PC-9 (cell line): ENCODE results near the gene TRIM31. TPM values are rescaled to one million over a fixed set of nuclear protein-coding genes. Genes with fewer than 3 reads are reported as not detected.

ENCODE experiments used
- BruUV-seq: library from RNA; stranded (reverse); fragments of 400-500 nt; replicated peaks from 2 replicates; lab custom pipeline; 2021; lab: Mats Ljungman, UMichigan
- CTCF ChIA-PET: fragments of 300-600 bp; sonication (Branson Sonifier 250); formaldehyde crosslinking; loops from one replicate; lab custom pipeline; 2022; ENCODE audit warnings: antibody characterized with exemption; lab: Charles Lee
- POLR2A ChIA-PET: fragments of 300-600 bp; sonication (Branson Sonifier 250); formaldehyde crosslinking; loops from one replicate; lab custom pipeline; 2022; ENCODE audit warnings: antibody characterized with exemption; ENCODE audit not compliant: unreplicated experiment; lab: Charles Lee
- DNase-seq, 2 experiments: peaks; one replicate each; pipeline versions ENCODE4 v3.0.0 to v3.0.0-alpha.2; 2015 to 2022; ENCODE audit warnings: mixed read lengths in 1 of 2
- H2AFZ ChIP-seq: fragments of 200-600 bp; sonication (generic); 2 replicates; pipeline ENCODE4 v1.8.1; 2017; ENCODE audit warnings: antibody characterized with exemption
- H3F3A ChIP-seq: fragments of 200-600 bp; sonication (generic); 2 replicates; pipeline ENCODE4 v1.8.1; 2017; ENCODE audit warnings: antibody characterized with exemption, mild to moderate bottlenecking, low read depth; ENCODE audit not compliant: insufficient read depth
- H3K27ac ChIP-seq: fragments of 200-600 bp; sonication (generic); 2 replicates; pipeline ENCODE4 v1.6.1; 2016; ENCODE audit warnings: mixed run types
- H3K27me3 ChIP-seq: fragments of 200-600 bp; sonication (generic); 2 replicates; pipeline ENCODE4 v1.6.1; 2016; ENCODE audit warnings: low read depth, mixed run types; ENCODE audit not compliant: insufficient read depth
- H3K36me3 ChIP-seq: fragments of 200-600 bp; sonication (generic); 2 replicates; pipeline ENCODE4 v1.6.1; 2016; ENCODE audit warnings: low read depth, mixed run types
- H3K4me1 ChIP-seq: fragments of 200-600 bp; sonication (generic); replicated peaks from 2 replicates; pipeline ENCODE4 v1.6.1; 2016; ENCODE audit warnings: mixed run types; ENCODE audit not compliant: insufficient read depth
- H3K4me2 ChIP-seq: fragments of 200-600 bp; sonication (generic); 2 replicates; pipeline ENCODE4 v1.6.1; 2017; ENCODE audit warnings: mixed run types
- H3K4me3 ChIP-seq: fragments of 200-600 bp; sonication (generic); 2 replicates; pipeline ENCODE4 v1.6.1; 2016; ENCODE audit warnings: mixed run types
- H3K79me2 ChIP-seq: fragments of 200-600 bp; sonication (generic); 2 replicates; pipeline ENCODE4 v1.6.1; 2017; ENCODE audit warnings: low read depth, mixed run types
- H3K9me2 ChIP-seq: fragments of 200-600 bp; sonication (generic); 2 replicates; pipeline ENCODE4 v1.8.1; 2017; ENCODE audit warnings: mild to moderate bottlenecking; ENCODE audit not compliant: insufficient read depth
- H3K9me3 ChIP-seq: fragments of 200-600 bp; sonication (generic); 2 replicates; pipeline ENCODE4 v1.8.1; 2016; ENCODE audit warnings: low read depth; ENCODE audit not compliant: insufficient read depth
- H4K20me1 ChIP-seq: fragments of 200-600 bp; sonication (generic); 2 replicates; pipeline ENCODE4 v1.8.1; 2017; ENCODE audit not compliant: insufficient read depth
- EZH2 ChIP-seq: fragments of 200-600 bp; sonication (generic); IDR thresholded peaks from 2 replicates; pipeline ENCODE4 v1.8.0; 2017; ENCODE audit warnings: antibody characterized with exemption, low read depth
- intact Hi-C: fragments of 100-400 bp; cut with micrococcal nuclease; formaldehyde crosslinking; loops from one replicate; pipeline ENCODE4 v1.10.0; 2022; ENCODE audit not compliant: unreplicated experiment
- total RNA-seq: library from RNA; stranded (reverse); gene quantifications from 2 replicates; pipeline ENCODE4 v1.2.3, GENCODE V29; 2021
- TF ChIP-seq, protein P1 (sequence below): fragments of 200-600 bp; sonication (generic); conservative IDR thresholded peaks from 2 replicates; pipeline ENCODE4 v1.6.1; 2017; ENCODE audit warnings: mixed run types, antibody characterized with exemption, mild to moderate bottlenecking, moderate library complexity

Gene TRIM31
- total RNA-seq, 1 experiment from 2014 or later = not detected

GRCh38 chr6:30157581-30157980 lies 44.7 kb upstream of the TRIM31 start:
- H2AFZ ChIP-seq = no peak overlapping the region
- H3K79me2 ChIP-seq = no peaks in the 10 kb centered on the region
- POLR2A ChIA-PET = no interaction called here
- intact Hi-C loops = no loop called here
- no peaks in the 10 kb centered on the region for H3K36me3 ChIP-seq
- CTCF ChIA-PET = no interaction called here
- no peak for DNase-seq
- no peaks in the 10 kb centered on the region for H3K9me2 ChIP-seq
- peaks cover 16% of the 10 kb centered on the region; the same call in 1 of the 2 replicates for H3K4me1 ChIP-seq
- no peaks in the 10 kb centered on the region for H4K20me1 ChIP-seq
- no TSS peak for BruUV-seq
- no peaks in the 10 kb centered on the region for H3K27me3 ChIP-seq
- H3K4me3 ChIP-seq = no peak overlapping the region
- H3K9me3 ChIP-seq = no peaks in the 10 kb centered on the region
- no peak for TF ChIP-seq EZH2
- TF ChIP-seq, protein P1, sequence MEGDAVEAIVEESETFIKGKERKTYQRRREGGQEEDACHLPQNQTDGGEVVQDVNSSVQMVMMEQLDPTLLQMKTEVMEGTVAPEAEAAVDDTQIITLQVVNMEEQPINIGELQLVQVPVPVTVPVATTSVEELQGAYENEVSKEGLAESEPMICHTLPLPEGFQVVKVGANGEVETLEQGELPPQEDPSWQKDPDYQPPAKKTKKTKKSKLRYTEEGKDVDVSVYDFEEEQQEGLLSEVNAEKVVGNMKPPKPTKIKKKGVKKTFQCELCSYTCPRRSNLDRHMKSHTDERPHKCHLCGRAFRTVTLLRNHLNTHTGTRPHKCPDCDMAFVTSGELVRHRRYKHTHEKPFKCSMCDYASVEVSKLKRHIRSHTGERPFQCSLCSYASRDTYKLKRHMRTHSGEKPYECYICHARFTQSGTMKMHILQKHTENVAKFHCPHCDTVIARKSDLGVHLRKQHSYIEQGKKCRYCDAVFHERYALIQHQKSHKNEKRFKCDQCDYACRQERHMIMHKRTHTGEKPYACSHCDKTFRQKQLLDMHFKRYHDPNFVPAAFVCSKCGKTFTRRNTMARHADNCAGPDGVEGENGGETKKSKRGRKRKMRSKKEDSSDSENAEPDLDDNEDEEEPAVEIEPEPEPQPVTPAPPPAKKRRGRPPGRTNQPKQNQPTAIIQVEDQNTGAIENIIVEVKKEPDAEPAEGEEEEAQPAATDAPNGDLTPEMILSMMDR = no peak
- no peak overlapping the region for H3K4me2 ChIP-seq
- H3F3A ChIP-seq = no peaks in the 10 kb centered on the region
- H3K27ac ChIP-seq = no peak overlapping the region

GRCh38 chr6:30156774-30157173 lies 43.9 kb upstream of the TRIM31 start:
- CTCF ChIA-PET = no interaction called here

GRCh38 chr6:30156262-30156599 lies 43.3 kb upstream of the TRIM31 start:
- H3K27me3 ChIP-seq = no peaks in the 10 kb centered on the region
- no peaks in the 10 kb centered on the region for H4K20me1 ChIP-seq
- no peaks in the 10 kb centered on the region for H3K9me3 ChIP-seq
- H3F3A ChIP-seq = no peaks in the 10 kb centered on the region
- H3K79me2 ChIP-seq = no peaks in the 10 kb centered on the region
- H3K36me3 ChIP-seq = no peaks in the 10 kb centered on the region
- BruUV-seq = no TSS peak
- no peak overlapping the region for H2AFZ ChIP-seq
- H3K4me3 ChIP-seq = no peak overlapping the region
- H3K4me2 ChIP-seq = no peak overlapping the region
- no peaks in the 10 kb centered on the region for H3K9me2 ChIP-seq
- TF ChIP-seq, protein P1 = no peak
- no peak for TF ChIP-seq EZH2
- peak in 1 of 2 experiments; percentile 5 for DNase-seq
- CTCF ChIA-PET = no interaction called here
- intact Hi-C loops = no loop called here
- no peak overlapping the region for H3K27ac ChIP-seq
- POLR2A ChIA-PET = no interaction called here
- H3K4me1 ChIP-seq = peaks cover 16% of the 10 kb centered on the region; the same call in 1 of the 2 replicates

More at GRCh38 chr6:30156774-30157173, 43.9 kb upstream of the TRIM31 start:
- no peaks in the 10 kb centered on the region for H3K9me3 ChIP-seq
- no peaks in the 10 kb centered on the region for H4K20me1 ChIP-seq
- no peak for DNase-seq
- H3K36me3 ChIP-seq = no peaks in the 10 kb centered on the region
- no peak overlapping the region for H3K4me2 ChIP-seq
- H3F3A ChIP-seq = no peaks in the 10 kb centered on the region
- H3K79me2 ChIP-seq = no peaks in the 10 kb centered on the region
- no peak overlapping the region for H3K27ac ChIP-seq
- no peak overlapping the region for H2AFZ ChIP-seq
- peaks cover 16% of the 10 kb centered on the region; the same call in 1 of the 2 replicates for H3K4me1 ChIP-seq
- H3K9me2 ChIP-seq = no peaks in the 10 kb centered on the region
- H3K27me3 ChIP-seq = no peaks in the 10 kb centered on the region
- TF ChIP-seq EZH2 = no peak
- TF ChIP-seq, protein P1 = no peak
- intact Hi-C loops = no loop called here
- H3K4me3 ChIP-seq = no peak overlapping the region
- no TSS peak for BruUV-seq
- POLR2A ChIA-PET = no interaction called here
